Lower lobe of right lung (tissue), 2 donors: ENCODE measurements around the gene MARCKS. TPM values are rescaled to one million over a fixed set of nuclear protein-coding genes. Genes with fewer than 3 reads are reported as not detected.

Experiments used
- ATAC-seq, 2 donors: fragments of 200-7000 bp; cut with Tn5 transposase; one replicate each; pipeline ENCODE4 v1.9.1; 2020 to 2022; ENCODE audit warnings: mild to moderate bottlenecking in 2 of 2, moderate library complexity in 2 of 2
- DNase-seq: peaks from one replicate; pipeline ENCODE4 v3.0.0-alpha.2; 2020
- H3K27ac ChIP-seq: fragments of 200-600 bp; one replicate; pipeline ENCODE4 v1.8.0; 2022
- H3K27me3 ChIP-seq: fragments of 200-600 bp; one replicate; pipeline ENCODE4 v1.8.0; 2022; ENCODE audit warnings: low read depth
- H3K36me3 ChIP-seq: fragments of 200-600 bp; one replicate; pipeline ENCODE4 v1.8.0; 2022; ENCODE audit warnings: mild to moderate bottlenecking
- H3K4me1 ChIP-seq: fragments of 200-600 bp; one replicate; pipeline ENCODE4 v1.8.0; 2022
- H3K4me3 ChIP-seq: fragments of 200-600 bp; one replicate; pipeline ENCODE4 v1.8.0; 2022; ENCODE audit warnings: mild to moderate bottlenecking
- H3K9me3 ChIP-seq: fragments of 200-600 bp; one replicate; pipeline ENCODE4 v1.8.0; 2022
- intact Hi-C: fragments of 100-400 bp; cut with DNase I; formaldehyde crosslinking; loops from one replicate; pipeline ENCODE4 v1.11.0; 2022
- total RNA-seq: library from RNA; stranded (reverse); fragmentation: NEBNext Ultra II Directional; extraction: Animal tissue kit (Norgen Biotek cat#: 25700); gene quantifications from one replicate; pipeline ENCODE4 v1.2.1, GENCODE V29; 2021
- TF ChIP-seq, protein P1 (sequence below): fragments of 200-600 bp; IDR thresholded peaks from one replicate; pipeline ENCODE4 v1.8.0; 2022; ENCODE audit warnings: antibody characterized with exemption, mild to moderate bottlenecking
- donor health status: DM: no; HTN: yes; CAD: no; lungs with severe emphysema.

MARCKS gene
- total RNA-seq, 1 donor from 2014 or later, result 62.1 TPM

DNA sequence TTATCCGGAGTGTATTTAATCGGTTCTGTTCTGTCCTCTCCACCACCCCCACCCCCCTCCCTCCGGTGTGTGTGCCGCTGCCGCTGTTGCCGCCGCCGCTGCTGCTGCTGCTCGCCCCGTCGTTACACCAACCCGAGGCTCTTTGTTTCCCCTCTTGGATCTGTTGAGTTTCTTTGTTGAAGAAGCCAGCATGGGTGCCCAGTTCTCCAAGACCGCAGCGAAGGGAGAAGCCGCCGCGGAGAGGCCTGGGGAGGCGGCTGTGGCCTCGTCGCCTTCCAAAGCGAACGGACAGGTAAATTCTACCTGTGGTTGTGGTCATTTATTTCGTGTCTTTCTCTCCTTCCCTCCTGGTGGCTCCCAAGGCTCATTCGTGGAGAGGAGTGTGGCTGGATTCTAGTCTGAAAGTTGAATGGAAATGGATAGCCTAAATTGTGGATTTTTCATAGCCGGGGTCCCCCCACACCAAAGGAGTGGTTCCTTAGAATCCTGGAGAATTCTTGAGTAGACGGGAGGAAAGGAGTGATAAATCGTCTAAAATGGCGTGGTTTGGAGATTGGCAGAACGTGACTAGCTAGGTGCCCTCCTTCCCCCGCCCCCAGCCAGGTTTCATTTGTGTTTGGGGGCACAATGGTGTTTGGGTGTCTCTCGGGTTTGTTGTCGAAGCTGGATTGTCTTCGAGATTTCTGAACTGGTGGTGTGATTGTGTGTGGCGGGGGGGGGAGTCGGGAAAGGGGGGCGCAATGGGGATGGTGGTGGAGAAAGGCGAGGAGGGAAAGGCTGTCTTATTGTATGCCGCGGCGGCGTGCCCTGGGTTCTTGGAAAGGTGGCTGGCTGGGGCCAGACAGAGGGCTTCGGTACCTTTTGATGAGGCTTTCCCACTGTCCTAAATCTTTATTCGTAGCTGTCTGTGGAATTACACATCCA is 673 bp downstream of the MARCKS start:
- Histone ChIP-seq H3K27ac (peak overlapping the region; percentile 94), H3K4me3 (peak overlapping the region; percentile 82), H3K36me3 (no peaks in the 10 kb centered on the region), H3K4me1 (peaks cover 33% of the 10 kb centered on the region), H3K27me3 (peaks cover 10% of the 10 kb centered on the region), H3K9me3 (no peaks in the 10 kb centered on the region)
- peak in 1 of 2 donors; percentile 28 for ATAC-seq
- TF ChIP-seq, protein P1, sequence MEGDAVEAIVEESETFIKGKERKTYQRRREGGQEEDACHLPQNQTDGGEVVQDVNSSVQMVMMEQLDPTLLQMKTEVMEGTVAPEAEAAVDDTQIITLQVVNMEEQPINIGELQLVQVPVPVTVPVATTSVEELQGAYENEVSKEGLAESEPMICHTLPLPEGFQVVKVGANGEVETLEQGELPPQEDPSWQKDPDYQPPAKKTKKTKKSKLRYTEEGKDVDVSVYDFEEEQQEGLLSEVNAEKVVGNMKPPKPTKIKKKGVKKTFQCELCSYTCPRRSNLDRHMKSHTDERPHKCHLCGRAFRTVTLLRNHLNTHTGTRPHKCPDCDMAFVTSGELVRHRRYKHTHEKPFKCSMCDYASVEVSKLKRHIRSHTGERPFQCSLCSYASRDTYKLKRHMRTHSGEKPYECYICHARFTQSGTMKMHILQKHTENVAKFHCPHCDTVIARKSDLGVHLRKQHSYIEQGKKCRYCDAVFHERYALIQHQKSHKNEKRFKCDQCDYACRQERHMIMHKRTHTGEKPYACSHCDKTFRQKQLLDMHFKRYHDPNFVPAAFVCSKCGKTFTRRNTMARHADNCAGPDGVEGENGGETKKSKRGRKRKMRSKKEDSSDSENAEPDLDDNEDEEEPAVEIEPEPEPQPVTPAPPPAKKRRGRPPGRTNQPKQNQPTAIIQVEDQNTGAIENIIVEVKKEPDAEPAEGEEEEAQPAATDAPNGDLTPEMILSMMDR, result no peak
- DNase-seq, result peak; percentile 56
- intact Hi-C loops, result loop anchor here (5.0 kb wide), 1 partner anchor 551 kb away; no protein-coding TSS in a partner anchor

DNA sequence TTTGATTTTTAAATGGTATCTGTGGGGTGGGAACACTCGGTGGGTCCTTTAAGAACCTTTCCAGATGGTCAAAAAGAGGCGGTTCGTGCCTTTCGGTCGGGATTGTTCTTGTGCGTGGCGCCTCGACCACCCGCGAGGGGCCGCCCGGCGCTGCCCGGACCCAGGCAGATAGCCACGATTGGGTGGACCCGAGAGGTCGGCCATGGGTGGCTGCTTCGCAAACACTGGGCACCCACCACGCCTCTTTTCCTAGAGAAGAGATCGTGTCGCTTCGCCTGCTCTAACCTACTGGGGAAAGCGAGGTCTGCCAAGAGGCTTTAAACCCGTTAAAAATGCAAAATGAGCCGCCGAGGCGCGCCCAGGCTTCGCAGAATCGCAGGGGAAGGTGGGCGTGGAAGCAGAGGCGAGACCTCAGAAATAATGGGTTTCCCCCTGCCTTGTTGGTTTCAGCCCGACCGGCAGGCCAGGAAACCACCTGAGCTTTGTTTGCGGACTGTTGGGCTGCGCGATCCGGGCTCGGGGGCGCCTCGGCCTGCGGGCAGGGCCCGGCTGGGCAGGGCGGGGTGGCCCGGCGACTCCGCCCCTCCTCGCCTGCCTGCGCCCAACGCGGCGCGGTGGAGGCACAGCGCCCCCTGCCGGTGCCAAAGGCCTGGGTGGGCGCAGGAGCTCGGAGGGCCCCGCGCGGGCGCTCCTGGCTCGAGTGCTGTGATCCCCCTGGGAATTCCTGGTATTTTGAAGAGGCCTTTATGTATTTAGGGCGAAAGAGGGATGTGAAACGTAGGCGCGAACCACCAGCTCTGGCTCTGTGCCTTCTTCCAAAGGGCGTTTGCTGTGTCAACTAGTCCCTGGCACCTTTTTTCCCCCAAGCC is 1.6 kb downstream of the MARCKS start:
- TF ChIP-seq, protein P1, result peak; percentile 97
- Histone ChIP-seq H3K4me3 (peak overlapping the region; percentile 82), H3K27me3 (peaks cover 10% of the 10 kb centered on the region), H3K36me3 (no peaks in the 10 kb centered on the region), H3K4me1 (peaks cover 38% of the 10 kb centered on the region), H3K27ac (peak overlapping the region; percentile 94), H3K9me3 (no peaks in the 10 kb centered on the region)
- peak; percentile 95 to 97 for ATAC-seq
- intact Hi-C loops, result loop anchor here (5.0 kb wide), 1 partner anchor 551 kb away; no protein-coding TSS in a partner anchor
- peak; percentile 88 for DNase-seq

DNA sequence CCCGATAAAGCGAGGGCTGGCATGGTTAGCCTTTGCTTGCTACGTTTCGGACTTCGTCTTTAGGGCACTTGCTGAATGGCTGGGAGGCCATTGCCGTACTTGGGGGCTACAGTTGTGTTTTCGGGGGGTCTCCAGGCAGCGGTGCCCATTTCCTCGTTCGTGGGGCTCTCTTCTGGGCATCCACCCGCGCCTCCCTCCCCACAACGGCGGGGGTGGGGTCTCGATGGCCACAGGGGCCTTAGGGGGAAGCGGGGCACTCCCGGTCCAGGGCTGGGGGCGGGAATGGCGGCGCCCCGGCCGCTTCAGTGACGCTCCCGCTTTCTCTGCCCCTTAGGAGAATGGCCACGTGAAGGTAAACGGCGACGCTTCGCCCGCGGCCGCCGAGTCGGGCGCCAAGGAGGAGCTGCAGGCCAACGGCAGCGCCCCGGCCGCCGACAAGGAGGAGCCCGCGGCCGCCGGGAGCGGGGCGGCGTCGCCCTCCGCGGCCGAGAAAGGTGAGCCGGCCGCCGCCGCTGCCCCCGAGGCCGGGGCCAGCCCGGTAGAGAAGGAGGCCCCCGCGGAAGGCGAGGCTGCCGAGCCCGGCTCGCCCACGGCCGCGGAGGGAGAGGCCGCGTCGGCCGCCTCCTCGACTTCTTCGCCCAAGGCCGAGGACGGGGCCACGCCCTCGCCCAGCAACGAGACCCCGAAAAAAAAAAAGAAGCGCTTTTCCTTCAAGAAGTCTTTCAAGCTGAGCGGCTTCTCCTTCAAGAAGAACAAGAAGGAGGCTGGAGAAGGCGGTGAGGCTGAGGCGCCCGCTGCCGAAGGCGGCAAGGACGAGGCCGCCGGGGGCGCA is 2.4 kb downstream of the MARCKS start:
- intact Hi-C loops, result loop anchor here (5.0 kb wide), 1 partner anchor 552 kb away; no protein-coding TSS in a partner anchor
- H3K4me1 ChIP-seq, result peaks cover 33% of the 10 kb centered on the region
- H3K4me3 ChIP-seq, result peak overlapping the region; percentile 82
- no peaks in the 10 kb centered on the region for H3K9me3 ChIP-seq
- TF ChIP-seq, protein P1, result no peak
- H3K27me3 ChIP-seq, result peaks cover 10% of the 10 kb centered on the region
- no peaks in the 10 kb centered on the region for H3K36me3 ChIP-seq
- peak in 1 of 2 donors; percentile 1 for ATAC-seq
- peak overlapping the region; percentile 94 for H3K27ac ChIP-seq
- DNase-seq, result peak; percentile 49

DNA sequence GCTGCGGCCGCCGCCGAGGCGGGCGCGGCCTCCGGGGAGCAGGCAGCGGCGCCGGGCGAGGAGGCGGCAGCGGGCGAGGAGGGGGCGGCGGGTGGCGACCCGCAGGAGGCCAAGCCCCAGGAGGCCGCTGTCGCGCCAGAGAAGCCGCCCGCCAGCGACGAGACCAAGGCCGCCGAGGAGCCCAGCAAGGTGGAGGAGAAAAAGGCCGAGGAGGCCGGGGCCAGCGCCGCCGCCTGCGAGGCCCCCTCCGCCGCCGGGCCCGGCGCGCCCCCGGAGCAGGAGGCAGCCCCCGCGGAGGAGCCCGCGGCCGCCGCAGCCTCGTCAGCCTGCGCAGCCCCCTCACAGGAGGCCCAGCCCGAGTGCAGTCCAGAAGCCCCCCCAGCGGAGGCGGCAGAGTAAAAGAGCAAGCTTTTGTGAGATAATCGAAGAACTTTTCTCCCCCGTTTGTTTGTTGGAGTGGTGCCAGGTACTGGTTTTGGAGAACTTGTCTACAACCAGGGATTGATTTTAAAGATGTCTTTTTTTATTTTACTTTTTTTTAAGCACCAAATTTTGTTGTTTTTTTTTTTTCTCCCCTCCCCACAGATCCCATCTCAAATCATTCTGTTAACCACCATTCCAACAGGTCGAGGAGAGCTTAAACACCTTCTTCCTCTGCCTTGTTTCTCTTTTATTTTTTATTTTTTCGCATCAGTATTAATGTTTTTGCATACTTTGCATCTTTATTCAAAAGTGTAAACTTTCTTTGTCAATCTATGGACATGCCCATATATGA is 3.2 kb downstream of the MARCKS start:
- H3K4me1 ChIP-seq, result peaks cover 31% of the 10 kb centered on the region
- H3K9me3 ChIP-seq, result no peaks in the 10 kb centered on the region
- intact Hi-C loops, result no loop called here
- H3K36me3 ChIP-seq, result no peaks in the 10 kb centered on the region
- peak overlapping the region; percentile 94 for H3K27ac ChIP-seq
- peak overlapping the region; percentile 82 for H3K4me3 ChIP-seq
- TF ChIP-seq, protein P1, result no peak
- H3K27me3 ChIP-seq, result peaks cover 10% of the 10 kb centered on the region
- ATAC-seq (no peak), DNase-seq (no peak)
